Mesendoderm (in vitro differentiated cells): ENCODE measurements around the gene ADORA1.

Experiments
- DNase-seq: peaks from one replicate; pipeline ENCODE4 v3.0.0; 2013
- H2AK5ac ChIP-seq: 2 replicates; pipeline ENCODE4 v1.6.1; 2013; ENCODE audit warnings: low read length, inconsistent platforms
- H2BK120ac ChIP-seq: 2 replicates; pipeline ENCODE4 v1.6.1; 2013; ENCODE audit warnings: low read depth, mild to moderate bottlenecking, low read length, moderate library complexity, mixed read lengths
- H2BK15ac ChIP-seq: replicated peaks from 2 replicates; pipeline ENCODE4 v1.6.1; 2013; ENCODE audit warnings: low read depth, mild to moderate bottlenecking, moderate library complexity
- H2BK5ac ChIP-seq: 2 replicates; pipeline ENCODE4 v1.6.1; 2013; ENCODE audit warnings: low read length, inconsistent platforms
- H3K18ac ChIP-seq: 2 replicates; pipeline ENCODE4 v1.6.1; 2013; ENCODE audit warnings: mild to moderate bottlenecking, low read length, mixed read lengths
- H3K23ac ChIP-seq: one replicate; pipeline ENCODE4 v1.6.1; 2013; ENCODE audit warnings: low read length
- H3K27ac ChIP-seq: 2 replicates; pipeline ENCODE4 v1.5.1; 2013; ENCODE audit warnings: low read depth, mild to moderate bottlenecking, inconsistent platforms, low read length, moderate library complexity
- H3K27me3 ChIP-seq: 2 replicates; pipeline ENCODE4 v1.6.1; 2013; ENCODE audit warnings: low read length, control low read depth, mild to moderate bottlenecking, inconsistent platforms; ENCODE audit not compliant: insufficient read depth, poor library complexity
- H3K36me3 ChIP-seq: 2 replicates; pipeline ENCODE4 v1.6.1; 2013; ENCODE audit warnings: low read length, inconsistent platforms; ENCODE audit not compliant: control insufficient read depth, insufficient read depth
- H3K4ac ChIP-seq: one replicate; pipeline ENCODE4 v1.6.1; 2013; ENCODE audit warnings: low read depth, mild to moderate bottlenecking, low read length, moderate library complexity
- H3K4me1 ChIP-seq: 2 replicates; pipeline ENCODE4 v1.6.1; 2013; ENCODE audit warnings: low read depth, low read length, inconsistent platforms; ENCODE audit not compliant: control insufficient read depth
- H3K4me2 ChIP-seq: 2 replicates; pipeline ENCODE4 v1.6.1; 2013; ENCODE audit warnings: low read length
- H3K4me3 ChIP-seq: 2 replicates; pipeline ENCODE4 v1.5.1; 2013; ENCODE audit warnings: mild to moderate bottlenecking, low read length
- H3K56ac ChIP-seq: one replicate; pipeline ENCODE4 v1.6.1; 2013; ENCODE audit warnings: low read length
- H3K79me1 ChIP-seq: 2 replicates; pipeline ENCODE4 v1.6.1; 2013; ENCODE audit warnings: low read length, inconsistent platforms
- H3K79me2 ChIP-seq: 2 replicates; pipeline ENCODE4 v1.6.1; 2013; ENCODE audit warnings: mild to moderate bottlenecking, low read length; ENCODE audit not compliant: control insufficient read depth, insufficient read depth
- H3K9ac ChIP-seq: 2 replicates; pipeline ENCODE4 v1.6.1; 2013; ENCODE audit warnings: low read length, inconsistent platforms
- H4K5ac ChIP-seq: one replicate; pipeline ENCODE4 v1.6.1; 2013; ENCODE audit warnings: low read length
- H4K8ac ChIP-seq: one replicate; pipeline ENCODE4 v1.6.1; 2013; ENCODE audit warnings: low read depth, mild to moderate bottlenecking, control low read depth, low read length, moderate library complexity
- WGBS: extraction: QIAGEN DNeasy Blood & Tissue Kit; methylation state at CpG from one replicate; pipeline ENCODE4 v1.1.7; 2013; ENCODE audit warnings: low lambda C conversion rate, missing lambda C conversion rate; ENCODE audit not compliant: insufficient coverage; ENCODE audit errors: extremely low coverage; 5-methylcytosine and 5-hydroxymethylcytosine counted together

ADORA1 gene

GRCh38 chr1:203153051-203153988 is 25.8 kb downstream of the ADORA1 start:
- Histone ChIP-seq H3K79me1 (peaks cover 4% of the 10 kb centered on the region), H3K4me3 (no peak overlapping the region), H4K5ac (no peak overlapping the region), H3K4ac (peak overlapping the region; percentile 95), H3K4me2 (no peak overlapping the region), H3K79me2 (no peaks in the 10 kb centered on the region), H2BK15ac (no peak overlapping the region), H4K8ac (peak overlapping the region; percentile 59), H3K4me1 (peaks cover 54% of the 10 kb centered on the region), H2AK5ac (no peak overlapping the region), H2BK5ac (peak overlapping the region; percentile 98), H3K36me3 (no peaks in the 10 kb centered on the region), H3K18ac (peak overlapping the region; percentile 97), H3K27me3 (no peaks in the 10 kb centered on the region), H3K27ac (peak overlapping the region; percentile 82), H3K9ac (peak overlapping the region; percentile 52), H2BK120ac (peak overlapping the region; percentile 84), H3K23ac (peak overlapping the region; percentile 20), H3K56ac (peak overlapping the region; percentile 89)
- WGBS: no CpG with 5 or more reads among the region's 9 CpGs
- peak; percentile 93 for DNase-seq

GRCh38 chr1:203153989-203154821 is 26.7 kb downstream of the ADORA1 start:
- DNase-seq: peak; percentile 93

GRCh38 chr1:203156280-203156679 is 28.8 kb downstream of the ADORA1 start:
- Histone ChIP-seq H4K5ac (no peak overlapping the region), H3K18ac (no peak overlapping the region), H2AK5ac (no peak overlapping the region), H3K4me3 (no peak overlapping the region), H2BK5ac (no peak overlapping the region), H4K8ac (no peak overlapping the region), H3K4me1 (peaks cover 37% of the 10 kb centered on the region), H3K4me2 (no peak overlapping the region), H3K23ac (no peak overlapping the region), H3K27ac (no peak overlapping the region), H3K56ac (peak overlapping the region; percentile 44), H3K79me1 (no peaks in the 10 kb centered on the region), H3K9ac (no peak overlapping the region), H3K79me2 (no peaks in the 10 kb centered on the region), H2BK120ac (no peak overlapping the region), H3K36me3 (peaks cover 2% of the 10 kb centered on the region), H3K4ac (no peak overlapping the region), H2BK15ac (no peak overlapping the region), H3K27me3 (no peaks in the 10 kb centered on the region)
- no peak for DNase-seq
- WGBS: no CpG with 5 or more reads among the region's 1 CpG

More at GRCh38 chr1:203153989-203154821, 26.7 kb downstream of the ADORA1 start:
- Histone ChIP-seq H3K18ac (peak overlapping the region; percentile 62), H3K4me2 (no peak overlapping the region), H4K5ac (no peak overlapping the region), H2BK5ac (peak overlapping the region; percentile 96), H2BK15ac (peak overlapping the region; percentile 4), H3K36me3 (no peaks in the 10 kb centered on the region), H3K4me3 (no peak overlapping the region), H3K9ac (peak overlapping the region; percentile 52), H4K8ac (no peak overlapping the region), H2BK120ac (peak overlapping the region; percentile 86), H3K79me1 (peaks cover 2% of the 10 kb centered on the region), H3K4ac (peak overlapping the region; percentile 92), H3K56ac (peak overlapping the region; percentile 89), H3K79me2 (no peaks in the 10 kb centered on the region), H3K23ac (peak overlapping the region; percentile 91), H3K4me1 (peaks cover 53% of the 10 kb centered on the region), H3K27ac (peak overlapping the region; percentile 82), H2AK5ac (peak overlapping the region; percentile 67), H3K27me3 (no peaks in the 10 kb centered on the region)
- no CpG with 5 or more reads among the region's 13 CpGs for WGBS

GRCh38 chr1:203158423-203158822 is 30.9 kb downstream of the ADORA1 start:
- WGBS: no CpG with 5 or more reads among the region's 1 CpG
- H4K8ac ChIP-seq: no peak overlapping the region
- H3K4me3 ChIP-seq: no peak overlapping the region
- no peak for DNase-seq
- H3K4me1 ChIP-seq: peaks cover 22% of the 10 kb centered on the region
- H3K56ac ChIP-seq: no peak overlapping the region
- no peak overlapping the region for H3K23ac ChIP-seq
- no peak overlapping the region for H2BK5ac ChIP-seq
- no peaks in the 10 kb centered on the region for H3K79me2 ChIP-seq
- no peak overlapping the region for H2BK120ac ChIP-seq
- H3K4me2 ChIP-seq: no peak overlapping the region
- no peak overlapping the region for H2AK5ac ChIP-seq
- no peaks in the 10 kb centered on the region for H3K27me3 ChIP-seq
- no peak overlapping the region for H2BK15ac ChIP-seq
- H3K4ac ChIP-seq: no peak overlapping the region
- H3K9ac ChIP-seq: no peak overlapping the region
- H3K27ac ChIP-seq: no peak overlapping the region
- peaks cover 2% of the 10 kb centered on the region for H3K36me3 ChIP-seq
- no peak overlapping the region for H4K5ac ChIP-seq
- H3K18ac ChIP-seq: no peak overlapping the region
- no peaks in the 10 kb centered on the region for H3K79me1 ChIP-seq

- no peak overlapping the region for H2BK120ac ChIP-seq
- no peak for DNase-seq
- H3K79me2 ChIP-seq: no peaks in the 10 kb centered on the region
- no peak overlapping the region for H3K18ac ChIP-seq
- H3K4me3 ChIP-seq: no peak overlapping the region
- H3K4me2 ChIP-seq: no peak overlapping the region
- no peak overlapping the region for H2AK5ac ChIP-seq
- H3K4ac ChIP-seq: no peak overlapping the region
- H3K27me3 ChIP-seq: no peaks in the 10 kb centered on the region
- no peak overlapping the region for H3K27ac ChIP-seq
- no peak overlapping the region for H4K5ac ChIP-seq
- no peak overlapping the region for H3K9ac ChIP-seq
- WGBS: no CpG with 5 or more reads among the region's 9 CpGs
- H2BK5ac ChIP-seq: no peak overlapping the region
- peaks cover 2% of the 10 kb centered on the region for H3K36me3 ChIP-seq
- no peaks in the 10 kb centered on the region for H3K79me1 ChIP-seq
- H2BK15ac ChIP-seq: no peak overlapping the region
- no peak overlapping the region for H3K23ac ChIP-seq
- peaks cover 18% of the 10 kb centered on the region for H3K4me1 ChIP-seq
- no peak overlapping the region for H4K8ac ChIP-seq
- H3K56ac ChIP-seq: no peak overlapping the region
These were observed 31.6 kb downstream of the ADORA1 start for GRCh38 chr1:203158960-203159665.
